Liver (tissue), 9 donors: ENCODE data around the gene KANK2. TPM values are rescaled to one million over a fixed set of nuclear protein-coding genes. Genes with fewer than 3 reads are reported as not detected.

Source experiments
- DNase-seq: peaks from one replicate; pipeline ENCODE4 v3.0.0-alpha.2; 2017; ENCODE audit warnings: low spot score
- H3K27ac ChIP-seq, 2 donors: one replicate each; pipeline ENCODE4 v1.7.0; 2013; ENCODE audit warnings: inconsistent platforms in 2 of 2, low read length in 2 of 2, control low read depth in 1 of 2, low read depth in 1 of 2, mild to moderate bottlenecking in 1 of 2
- H3K27me3 ChIP-seq, 4 donors: one replicate each; pipeline versions ENCODE4 v1.6.1 to v1.7.0; 2013; ENCODE audit warnings: low read length in 3 of 4, inconsistent platforms in 1 of 4, mild to moderate bottlenecking in 1 of 4, moderate library complexity in 1 of 4; ENCODE audit not compliant: control insufficient read depth in 4 of 4, insufficient read depth in 4 of 4
- H3K36me3 ChIP-seq, 4 donors: one replicate each; pipeline versions ENCODE4 v1.6.1 to v1.7.0; 2013; ENCODE audit warnings: low read length in 3 of 4, mild to moderate bottlenecking in 3 of 4, low read depth in 1 of 4, moderate library complexity in 1 of 4; ENCODE audit not compliant: control insufficient read depth in 4 of 4, insufficient read depth in 3 of 4
- H3K4me1 ChIP-seq, 4 donors: one replicate each; pipeline versions ENCODE4 v1.6.1 to v1.7.0; 2013; ENCODE audit warnings: low read length in 3 of 4, mild to moderate bottlenecking in 3 of 4, moderate library complexity in 1 of 4; ENCODE audit not compliant: control insufficient read depth in 4 of 4, insufficient read depth in 4 of 4
- H3K4me3 ChIP-seq, 3 donors: one replicate each; pipeline versions ENCODE4 v1.6.1 to v1.7.0; 2013; ENCODE audit warnings: low read length in 3 of 3, control low read depth in 1 of 3, low read depth in 1 of 3, mild to moderate bottlenecking in 1 of 3
- H3K9ac ChIP-seq, 2 donors: one replicate each; pipeline ENCODE4 v1.7.0; 2013; ENCODE audit warnings: low read length in 2 of 2, mild to moderate bottlenecking in 2 of 2, moderate library complexity in 2 of 2, control low read depth in 1 of 2, low read depth in 1 of 2
- H3K9me3 ChIP-seq, 4 donors: one replicate each; pipeline versions ENCODE4 v1.6.1 to v1.7.0; 2013; ENCODE audit warnings: low read length in 3 of 4; ENCODE audit not compliant: control insufficient read depth in 4 of 4
- ATF3 ChIP-seq: IDR thresholded peaks from 2 replicates; pipeline ENCODE4 v1.6.1; 2016; ENCODE audit warnings: antibody characterized with exemption
- CTCF ChIP-seq: fragments of 150-350 bp; IDR thresholded peaks from 2 replicates; pipeline ENCODE4 v1.5.1; 2017; ENCODE audit warnings: improper control_type of control experiment, low read depth, low read length; ENCODE audit not compliant: missing input control
- EGR1 ChIP-seq, 2 donors: IDR thresholded peaks; 2 replicates each; pipeline ENCODE4 v1.6.1; 2016 to 2018; ENCODE audit warnings: antibody characterized with exemption in 2 of 2, low read depth in 2 of 2
- FOXA1 ChIP-seq: IDR thresholded peaks from 2 replicates; pipeline ENCODE4 v1.6.1; 2016; ENCODE audit warnings: antibody characterized with exemption
- FOXA2 ChIP-seq: IDR thresholded peaks from 2 replicates; pipeline ENCODE4 v1.6.1; 2016; ENCODE audit warnings: antibody characterized with exemption
- HNF4A ChIP-seq, 2 donors: conservative IDR thresholded peaks; 2 replicates each; pipeline ENCODE4 v1.6.1; 2016; ENCODE audit warnings: antibody characterized with exemption in 2 of 2, mild to moderate bottlenecking in 2 of 2
- HNF4G ChIP-seq: IDR thresholded peaks from 2 replicates; pipeline ENCODE4 v1.6.1; 2016; ENCODE audit warnings: antibody characterized with exemption
- JUND ChIP-seq, 2 donors: IDR thresholded peaks; 2 replicates each; pipeline ENCODE4 v1.6.1; 2016; ENCODE audit warnings: antibody characterized with exemption in 2 of 2
- MAX ChIP-seq: IDR thresholded peaks from 2 replicates; pipeline ENCODE4 v1.6.1; 2016; ENCODE audit warnings: antibody characterized with exemption
- NR2F2 ChIP-seq: IDR thresholded peaks from 2 replicates; pipeline ENCODE4 v1.6.1; 2016; ENCODE audit warnings: antibody characterized with exemption
- RAD21 ChIP-seq, 2 donors: IDR thresholded peaks; 2 replicates each; pipeline ENCODE4 v1.6.1; 2016; ENCODE audit warnings: antibody characterized with exemption in 2 of 2, mild to moderate bottlenecking in 2 of 2
- REST ChIP-seq: IDR thresholded peaks from 2 replicates; pipeline ENCODE4 v1.6.1; 2016; ENCODE audit warnings: antibody characterized with exemption, mild to moderate bottlenecking
- RXRA ChIP-seq, 2 donors: IDR thresholded peaks; 2 replicates each; pipeline ENCODE4 v1.6.1; 2017 to 2018; ENCODE audit warnings: antibody characterized with exemption in 2 of 2, mild to moderate bottlenecking in 1 of 2
- SP1 ChIP-seq: IDR thresholded peaks from 2 replicates; pipeline ENCODE4 v1.6.1; 2018; ENCODE audit warnings: antibody characterized with exemption, mild to moderate bottlenecking
- TAF1 ChIP-seq: conservative IDR thresholded peaks from 2 replicates; pipeline ENCODE4 v1.6.1; 2016; ENCODE audit warnings: antibody characterized with exemption, mild to moderate bottlenecking
- YY1 ChIP-seq: IDR thresholded peaks from 2 replicates; pipeline ENCODE4 v1.6.1; 2016; ENCODE audit warnings: antibody characterized with exemption, mild to moderate bottlenecking
- ZBTB33 ChIP-seq: IDR thresholded peaks from 2 replicates; pipeline ENCODE4 v1.6.1; 2016; ENCODE audit warnings: antibody characterized with exemption
- WGBS: extraction: QIAGEN DNeasy Blood & Tissue Kit; methylation state at CpG from one replicate; pipeline ENCODE4 v1.1.7; 2013; 5-methylcytosine and 5-hydroxymethylcytosine counted together
- polyA plus RNA-seq, 2 donors: library from polyadenylated mRNA; stranded (reverse) in 1 of 2; unstranded in 1 of 2; fragments of 200-250 nt in 1 of 2; fragments of >200 nt in 1 of 2; fragmentation: Nextera tagmentation in 1 of 2; extraction: Ambion mirVana in 1 of 2; gene quantifications; one replicate each; pipeline versions ENCODE4 v1.2.1 to v1.2.3, GENCODE V29; 2013 to 2015
- total RNA-seq, 2 donors: library from RNA; depleted of rRNA; stranded (reverse); fragments of >200 nt; gene quantifications; one replicate each; pipeline ENCODE4 v1.2.3, GENCODE V29; 2014
- donor health status: healthy.
- donor health status: healthy.
- donor health status: healthy.
- donor health status: healthy.
- donor health status: healthy.

KANK2 gene
- total and polyA plus RNA-seq, 4 donors: 15.0 to 67.8 (median 40.6) TPM

- H3K27ac ChIP-seq: peak overlapping the region; percentile 65 to 73
These were observed 27.3 kb downstream of the KANK2 start for GRCh38 chr19:11169896-11170678.

GRCh38 chr19:11168568-11168967 is 28.8 kb downstream of the KANK2 start:
- Histone ChIP-seq H3K9ac (no peak overlapping the region), H3K36me3 (peaks cover 9 to 20% (median 16%) of the 10 kb centered on the region in 4 donors), H3K27ac (no peak overlapping the region), H3K4me1 (peaks cover 0 to 24% (median 13%) of the 10 kb centered on the region in 4 donors), H3K27me3 (no peaks in the 10 kb centered on the region), H3K9me3 (no peaks in the 10 kb centered on the region), H3K4me3 (no peak overlapping the region)
- 88% methylated on average over 7 of the region's 7 CpGs for WGBS
- TF ChIP-seq ATF3: no peak
- peak in 1 of 2 donors; percentile 44 for TF ChIP-seq RXRA (IDR thresholded peaks at IDR 0.05)
- TF ChIP-seq RAD21 (IDR thresholded peaks at IDR 0.05): no peak
- DNase-seq: no peak

More at GRCh38 chr19:11169896-11170678, 27.3 kb downstream of the KANK2 start:
- H3K27me3 ChIP-seq: no peaks in the 10 kb centered on the region
- no peaks in the 10 kb centered on the region for H3K9me3 ChIP-seq
- no peak overlapping the region for H3K4me3 ChIP-seq
- no peak overlapping the region for H3K9ac ChIP-seq
- peaks cover 9 to 33% (median 16%) of the 10 kb centered on the region in 4 donors for H3K36me3 ChIP-seq
- no peak for DNase-seq
- WGBS: 83% methylated on average over 31 of the region's 31 CpGs
- H3K4me1 ChIP-seq: peaks cover 0 to 18% (median 13%) of the 10 kb centered on the region in 4 donors
- TF ChIP-seq ATF3 (no peak), HNF4A (conservative IDR thresholded peaks at IDR 0.05) (no peak), YY1 (no peak)

GRCh38 chr19:11166281-11167142 is 30.8 kb downstream of the KANK2 start:
- H3K27ac ChIP-seq: peak overlapping the region; percentile 23 to 79
- 86% methylated on average over 26 of the region's 26 CpGs for WGBS
- TF ChIP-seq MAX: no peak
- no peak for TF ChIP-seq RAD21 (IDR thresholded peaks at IDR 0.05)
- no peak for TF ChIP-seq ZBTB33
- TF ChIP-seq FOXA2: no peak
- TF ChIP-seq YY1: no peak
- no peak for TF ChIP-seq HNF4G
- TF ChIP-seq FOXA1: no peak
- TF ChIP-seq CTCF: no peak
- no peak for TF ChIP-seq EGR1 (IDR thresholded peaks at IDR 0.05; ENCODE audit: low read depth in 2 of 2)
- no peak for TF ChIP-seq JUND (IDR thresholded peaks at IDR 0.05)
- no peak for TF ChIP-seq RXRA (IDR thresholded peaks at IDR 0.05)
- no peak for TF ChIP-seq NR2F2
- no peak for TF ChIP-seq HNF4A (conservative IDR thresholded peaks at IDR 0.05)
- no peak for TF ChIP-seq SP1
- TF ChIP-seq REST: no peak
- TF ChIP-seq TAF1: no peak
- H3K9me3 ChIP-seq: no peaks in the 10 kb centered on the region
- no peak overlapping the region for H3K9ac ChIP-seq
- H3K4me3 ChIP-seq: no peak overlapping the region
- no peaks in the 10 kb centered on the region for H3K27me3 ChIP-seq
- peaks cover 0 to 24% (median 12%) of the 10 kb centered on the region in 4 donors for H3K4me1 ChIP-seq
- peaks cover 5 to 15% (median 9%) of the 10 kb centered on the region in 4 donors for H3K36me3 ChIP-seq
- no peak for DNase-seq
